Activated naive CD4-positive, alpha-beta T cell treated with anti-CD3 and anti-CD28 coated beads, Interleukin-2, amount 10 ng/mL, durations not matched to agents 7 days and 5 days (primary cell): ENCODE results near the gene ZNF462.
"Not testable (repeated sequence)": the region's sequence is repeated elsewhere in the genome, so short reads cannot be mapped to it uniquely, and the experiment has no call there.

Experiments used
- CTCF ChIA-PET: fragments of 350-600 bp; sonication (Branson Sonifier 250); formaldehyde crosslinking; loops from one replicate; lab custom pipeline; 2021; ENCODE audit warnings: antibody characterized with exemption; lab: Charles Lee
- DNase-seq: peaks from one replicate; pipeline ENCODE4 v3.0.0-alpha.2; 2020
- H3K27ac Mint-ChIP-seq: one replicate; pipeline ENCODE4 v1.8.0; 2021; ENCODE audit warnings: mild to moderate bottlenecking, moderate library complexity, mixed read lengths
- H3K27me3 Mint-ChIP-seq: one replicate; pipeline ENCODE4 v1.8.0; 2021; ENCODE audit warnings: mild to moderate bottlenecking, mixed read lengths
- H3K36me3 Mint-ChIP-seq: one replicate; pipeline ENCODE4 v1.8.0; 2021; ENCODE audit warnings: mixed read lengths
- H3K4me1 Mint-ChIP-seq: one replicate; pipeline ENCODE4 v1.8.0; 2021; ENCODE audit warnings: mixed read lengths
- H3K4me3 Mint-ChIP-seq: one replicate; pipeline ENCODE4 v1.8.0; 2021; ENCODE audit warnings: mild to moderate bottlenecking, moderate library complexity, mixed read lengths
- H3K9me3 Mint-ChIP-seq: one replicate; pipeline ENCODE4 v1.8.0; 2021; ENCODE audit warnings: mixed read lengths

ZNF462 gene

GRCh38 chr9:106886111-106887046, 23.4 kb downstream of the ZNF462 start:
- Mint-ChIP-seq H3K4me1 (no peaks in the 10 kb centered on the region), H3K36me3 (no peaks in the 10 kb centered on the region), H3K27ac (no peak overlapping the region), H3K27me3 (no peaks in the 10 kb centered on the region), H3K4me3 (no peak overlapping the region), H3K9me3 (peaks cover 2% of the 10 kb centered on the region)
- no peak for DNase-seq
- CTCF ChIA-PET = no interaction called here

GRCh38 chr9:106887066-106887465, 24.1 kb downstream of the ZNF462 start:
- Mint-ChIP-seq H3K27ac (no peak overlapping the region), H3K4me3 (no peak overlapping the region), H3K36me3 (no peaks in the 10 kb centered on the region), H3K4me1 (no peaks in the 10 kb centered on the region), H3K9me3 (peaks cover 2% of the 10 kb centered on the region), H3K27me3 (no peaks in the 10 kb centered on the region)
- CTCF ChIA-PET = no interaction called here
- no peak for DNase-seq

GRCh38 chr9:106889061-106889590, 26.2 kb downstream of the ZNF462 start:
- CTCF ChIA-PET = interaction anchor here (1.0 kb wide), 1 partner anchor 209 kb away, joined by 3 read pairs; no protein-coding TSS in a partner anchor
- Mint-ChIP-seq H3K4me1 (no peaks in the 10 kb centered on the region), H3K36me3 (no peaks in the 10 kb centered on the region), H3K27me3 (no peaks in the 10 kb centered on the region), H3K27ac (no peak overlapping the region), H3K9me3 (peaks cover 2% of the 10 kb centered on the region), H3K4me3 (no peak overlapping the region)
- DNase-seq = no peak

GRCh38 chr9:106890608-106891007, 27.6 kb downstream of the ZNF462 start:
- Mint-ChIP-seq H3K4me3 (no peak overlapping the region), H3K27ac (no peak overlapping the region), H3K9me3 (peaks cover 2% of the 10 kb centered on the region), H3K36me3 (no peaks in the 10 kb centered on the region), H3K4me1 (no peaks in the 10 kb centered on the region), H3K27me3 (no peaks in the 10 kb centered on the region)
- CTCF ChIA-PET = no interaction called here
- DNase-seq = no peak

GRCh38 chr9:106891286-106891685, 28.3 kb downstream of the ZNF462 start:
- H3K9me3 Mint-ChIP-seq = peaks cover 2% of the 10 kb centered on the region
- no peaks in the 10 kb centered on the region for H3K27me3 Mint-ChIP-seq
- no peaks in the 10 kb centered on the region for H3K36me3 Mint-ChIP-seq
- H3K4me3 Mint-ChIP-seq = no peak overlapping the region
- H3K27ac Mint-ChIP-seq = no peak overlapping the region
- H3K4me1 Mint-ChIP-seq = no peaks in the 10 kb centered on the region
- DNase-seq = no peak
- CTCF ChIA-PET = no interaction called here

GRCh38 chr9:106892632-106893031, 29.7 kb downstream of the ZNF462 start:
- no peak overlapping the region for H3K27ac Mint-ChIP-seq
- H3K4me1 Mint-ChIP-seq = no peaks in the 10 kb centered on the region
- CTCF ChIA-PET = no interaction called here
- peaks cover 2% of the 10 kb centered on the region for H3K9me3 Mint-ChIP-seq
- H3K27me3 Mint-ChIP-seq = no peaks in the 10 kb centered on the region
- no peaks in the 10 kb centered on the region for H3K36me3 Mint-ChIP-seq
- DNase-seq = no peak
- H3K4me3 Mint-ChIP-seq = no peak overlapping the region

- Mint-ChIP-seq H3K9me3 (peaks cover 2% of the 10 kb centered on the region), H3K27ac (no peak overlapping the region), H3K4me1 (no peaks in the 10 kb centered on the region), H3K36me3 (no peaks in the 10 kb centered on the region), H3K4me3 (no peak overlapping the region), H3K27me3 (no peaks in the 10 kb centered on the region)
- no peak for DNase-seq
- CTCF ChIA-PET = no interaction called here
Measured at GRCh38 chr9:106893088-106893487, 30.1 kb downstream of the ZNF462 start.

GRCh38 chr9:106896695-106897094, 33.7 kb downstream of the ZNF462 start:
- no peaks in the 10 kb centered on the region for H3K36me3 Mint-ChIP-seq
- H3K4me1 Mint-ChIP-seq = no peaks in the 10 kb centered on the region
- H3K27me3 Mint-ChIP-seq = no peaks in the 10 kb centered on the region
- no peak overlapping the region for H3K4me3 Mint-ChIP-seq
- H3K27ac Mint-ChIP-seq = no peak overlapping the region
- CTCF ChIA-PET = no interaction called here
- no peak for DNase-seq
- no peaks in the 10 kb centered on the region for H3K9me3 Mint-ChIP-seq

- no peaks in the 10 kb centered on the region for H3K4me1 Mint-ChIP-seq
- no peak overlapping the region for H3K4me3 Mint-ChIP-seq
- DNase-seq = no peak
- H3K9me3 Mint-ChIP-seq = no peaks in the 10 kb centered on the region
- CTCF ChIA-PET = no interaction called here
- no peaks in the 10 kb centered on the region for H3K27me3 Mint-ChIP-seq
- H3K27ac Mint-ChIP-seq = no peak overlapping the region
- no peaks in the 10 kb centered on the region for H3K36me3 Mint-ChIP-seq
Measured at GRCh38 chr9:106897236-106897635, 34.3 kb downstream of the ZNF462 start.

- H3K4me1 Mint-ChIP-seq = no peaks in the 10 kb centered on the region
- no peaks in the 10 kb centered on the region for H3K27me3 Mint-ChIP-seq
- H3K4me3 Mint-ChIP-seq = no peak overlapping the region
- DNase-seq = no peak
- CTCF ChIA-PET = no interaction called here
- no peaks in the 10 kb centered on the region for H3K36me3 Mint-ChIP-seq
- no peak overlapping the region for H3K27ac Mint-ChIP-seq
- peaks cover under 1% of the 10 kb centered on the region for H3K9me3 Mint-ChIP-seq
Measured at GRCh38 chr9:106897751-106898150, 34.8 kb downstream of the ZNF462 start.

- CTCF ChIA-PET, H3K9me3 Mint-ChIP-seq: not testable (repeated sequence)
Measured at GRCh38 chr9:106900523-106900922, 37.6 kb downstream of the ZNF462 start.

GRCh38 chr9:106906129-106906528, 43.2 kb downstream of the ZNF462 start:
- Mint-ChIP-seq H3K36me3 (no peaks in the 10 kb centered on the region), H3K4me1 (peaks cover 11% of the 10 kb centered on the region), H3K9me3 (peaks cover 6% of the 10 kb centered on the region), H3K4me3 (no peak overlapping the region), H3K27ac (no peak overlapping the region), H3K27me3 (no peaks in the 10 kb centered on the region)
- no peak for DNase-seq
- CTCF ChIA-PET = no interaction called here

More at GRCh38 chr9:106900523-106900922, 37.6 kb downstream of the ZNF462 start:
- not testable (repeated sequence) for H3K36me3 Mint-ChIP-seq, H3K27me3 Mint-ChIP-seq, DNase-seq, H3K4me3 Mint-ChIP-seq, H3K27ac Mint-ChIP-seq, H3K4me1 Mint-ChIP-seq

GRCh38 chr9:106911951-106912350, 49.0 kb downstream of the ZNF462 start:
- no peaks in the 10 kb centered on the region for H3K9me3 Mint-ChIP-seq
- H3K27me3 Mint-ChIP-seq = no peaks in the 10 kb centered on the region
- H3K4me3 Mint-ChIP-seq = no peak overlapping the region
- no peak for DNase-seq
- no peak overlapping the region for H3K27ac Mint-ChIP-seq
- CTCF ChIA-PET = no interaction called here
- peaks cover 14% of the 10 kb centered on the region for H3K4me1 Mint-ChIP-seq
- no peaks in the 10 kb centered on the region for H3K36me3 Mint-ChIP-seq

- CTCF ChIA-PET = no interaction called here
- H3K27me3 Mint-ChIP-seq = no peaks in the 10 kb centered on the region
- DNase-seq = no peak
- peaks cover 14% of the 10 kb centered on the region for H3K4me1 Mint-ChIP-seq
- no peak overlapping the region for H3K27ac Mint-ChIP-seq
- H3K9me3 Mint-ChIP-seq = no peaks in the 10 kb centered on the region
- no peaks in the 10 kb centered on the region for H3K36me3 Mint-ChIP-seq
- H3K4me3 Mint-ChIP-seq = no peak overlapping the region
Measured at GRCh38 chr9:106913276-106913675, 50.3 kb downstream of the ZNF462 start.

- H3K36me3 Mint-ChIP-seq = no peaks in the 10 kb centered on the region
- no peak overlapping the region for H3K4me3 Mint-ChIP-seq
- no peak overlapping the region for H3K27ac Mint-ChIP-seq
- peaks cover 8% of the 10 kb centered on the region for H3K4me1 Mint-ChIP-seq
- H3K27me3 Mint-ChIP-seq = no peaks in the 10 kb centered on the region
- CTCF ChIA-PET = no interaction called here
- DNase-seq = no peak
- peaks cover 3% of the 10 kb centered on the region for H3K9me3 Mint-ChIP-seq
Measured at GRCh38 chr9:106915851-106916250, 52.9 kb downstream of the ZNF462 start.
